Activated CD4-positive, alpha-beta T cell treated with anti-CD3 and anti-CD28 coated beads for 4 hours (primary cell): ENCODE data around the gene EBF3.

Experiments
- DNase-seq, 2 donors: peaks; one replicate each; pipeline ENCODE4 v3.0.0-alpha.2; 2020

The EBF3 gene

GRCh38 chr10:129788215-129788614, 175.9 kb downstream of the EBF3 start:
- no peak for DNase-seq

- DNase-seq = no peak
Measured at GRCh38 chr10:129787557-129787956, 176.5 kb downstream of the EBF3 start.

DNA sequence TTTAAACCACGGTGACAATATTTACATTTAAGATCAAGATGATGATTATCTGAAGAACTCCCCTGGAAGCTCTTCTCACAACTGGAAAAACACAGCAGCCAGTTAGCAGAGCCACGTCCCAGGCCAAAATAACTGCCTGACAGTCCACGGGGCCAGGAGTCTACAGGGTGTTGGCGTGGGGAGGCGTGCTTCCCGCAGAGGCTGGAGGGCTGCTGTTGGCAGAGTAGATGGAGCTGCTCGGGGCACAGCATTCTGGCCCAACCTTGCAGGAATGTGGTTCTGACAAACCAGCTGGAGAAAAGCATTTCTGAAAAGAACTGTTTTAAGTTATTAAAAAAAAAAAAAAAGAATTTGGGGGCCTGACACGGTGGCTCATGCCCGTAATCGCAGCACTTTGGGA, 177.9 kb downstream of the EBF3 start:
- no peak for DNase-seq

DNA sequence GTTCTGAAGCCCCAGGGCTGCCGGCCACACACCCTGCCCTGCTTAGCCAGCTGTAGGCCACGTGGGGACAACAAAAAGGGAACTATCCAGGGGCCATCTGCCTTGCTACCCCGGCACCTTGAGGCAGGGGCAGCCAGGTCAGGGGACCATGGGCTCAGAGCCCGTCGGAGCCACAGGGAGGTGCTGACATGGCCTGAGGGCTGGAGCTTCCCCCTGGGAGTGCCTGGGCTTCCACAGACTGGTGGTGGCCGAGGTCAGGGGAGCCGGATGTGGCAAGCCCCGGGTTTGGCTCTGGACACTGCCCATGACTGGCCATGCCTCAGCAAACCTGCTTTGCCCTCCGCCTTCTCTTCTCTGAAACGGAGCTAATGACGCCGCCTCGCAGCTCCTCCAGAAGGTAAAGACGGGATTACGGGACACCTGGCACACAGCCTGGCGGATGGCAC, 178.5 kb downstream of the EBF3 start:
- DNase-seq = no peak
